Liver (tissue), 9 donors: ENCODE measurements around the gene ABCD3. TPM values are rescaled to one million over a fixed set of nuclear protein-coding genes. Genes with fewer than 3 reads are reported as not detected.

Experiments used
- DNase-seq: peaks from one replicate; pipeline ENCODE4 v3.0.0-alpha.2; 2017; ENCODE audit warnings: low spot score
- H3K27ac ChIP-seq, 2 donors: one replicate each; pipeline ENCODE4 v1.7.0; 2013; ENCODE audit warnings: inconsistent platforms in 2 of 2, low read length in 2 of 2, control low read depth in 1 of 2, low read depth in 1 of 2, mild to moderate bottlenecking in 1 of 2
- H3K27me3 ChIP-seq, 4 donors: one replicate each; pipeline versions ENCODE4 v1.6.1 to v1.7.0; 2013; ENCODE audit warnings: low read length in 3 of 4, inconsistent platforms in 1 of 4, mild to moderate bottlenecking in 1 of 4, moderate library complexity in 1 of 4; ENCODE audit not compliant: control insufficient read depth in 4 of 4, insufficient read depth in 4 of 4
- H3K36me3 ChIP-seq, 4 donors: one replicate each; pipeline versions ENCODE4 v1.6.1 to v1.7.0; 2013; ENCODE audit warnings: low read length in 3 of 4, mild to moderate bottlenecking in 3 of 4, low read depth in 1 of 4, moderate library complexity in 1 of 4; ENCODE audit not compliant: control insufficient read depth in 4 of 4, insufficient read depth in 3 of 4
- H3K4me1 ChIP-seq, 4 donors: one replicate each; pipeline versions ENCODE4 v1.6.1 to v1.7.0; 2013; ENCODE audit warnings: low read length in 3 of 4, mild to moderate bottlenecking in 3 of 4, moderate library complexity in 1 of 4; ENCODE audit not compliant: control insufficient read depth in 4 of 4, insufficient read depth in 4 of 4
- H3K4me3 ChIP-seq, 3 donors: one replicate each; pipeline versions ENCODE4 v1.6.1 to v1.7.0; 2013; ENCODE audit warnings: low read length in 3 of 3, control low read depth in 1 of 3, low read depth in 1 of 3, mild to moderate bottlenecking in 1 of 3
- H3K9ac ChIP-seq, 2 donors: one replicate each; pipeline ENCODE4 v1.7.0; 2013; ENCODE audit warnings: low read length in 2 of 2, mild to moderate bottlenecking in 2 of 2, moderate library complexity in 2 of 2, control low read depth in 1 of 2, low read depth in 1 of 2
- H3K9me3 ChIP-seq, 4 donors: one replicate each; pipeline versions ENCODE4 v1.6.1 to v1.7.0; 2013; ENCODE audit warnings: low read length in 3 of 4; ENCODE audit not compliant: control insufficient read depth in 4 of 4
- ATF3 ChIP-seq: IDR thresholded peaks from 2 replicates; pipeline ENCODE4 v1.6.1; 2016; ENCODE audit warnings: antibody characterized with exemption
- CTCF ChIP-seq: fragments of 150-350 bp; IDR thresholded peaks from 2 replicates; pipeline ENCODE4 v1.5.1; 2017; ENCODE audit warnings: improper control_type of control experiment, low read depth, low read length; ENCODE audit not compliant: missing input control
- EGR1 ChIP-seq, 2 donors: IDR thresholded peaks; 2 replicates each; pipeline ENCODE4 v1.6.1; 2016 to 2018; ENCODE audit warnings: antibody characterized with exemption in 2 of 2, low read depth in 2 of 2
- FOXA1 ChIP-seq: IDR thresholded peaks from 2 replicates; pipeline ENCODE4 v1.6.1; 2016; ENCODE audit warnings: antibody characterized with exemption
- FOXA2 ChIP-seq: IDR thresholded peaks from 2 replicates; pipeline ENCODE4 v1.6.1; 2016; ENCODE audit warnings: antibody characterized with exemption
- GABPA ChIP-seq, 2 donors: IDR thresholded peaks in 1 of 2; conservative IDR thresholded peaks in 1 of 2; 2 replicates each; pipeline ENCODE4 v1.6.1; 2016; ENCODE audit warnings: antibody characterized with exemption in 2 of 2, mild to moderate bottlenecking in 1 of 2, moderate library complexity in 1 of 2
- HNF4A ChIP-seq, 2 donors: conservative IDR thresholded peaks; 2 replicates each; pipeline ENCODE4 v1.6.1; 2016; ENCODE audit warnings: antibody characterized with exemption in 2 of 2, mild to moderate bottlenecking in 2 of 2
- JUND ChIP-seq, 2 donors: IDR thresholded peaks; 2 replicates each; pipeline ENCODE4 v1.6.1; 2016; ENCODE audit warnings: antibody characterized with exemption in 2 of 2
- MAX ChIP-seq: IDR thresholded peaks from 2 replicates; pipeline ENCODE4 v1.6.1; 2016; ENCODE audit warnings: antibody characterized with exemption
- NR2F2 ChIP-seq: IDR thresholded peaks from 2 replicates; pipeline ENCODE4 v1.6.1; 2016; ENCODE audit warnings: antibody characterized with exemption
- RAD21 ChIP-seq, 2 donors: IDR thresholded peaks; 2 replicates each; pipeline ENCODE4 v1.6.1; 2016; ENCODE audit warnings: antibody characterized with exemption in 2 of 2, mild to moderate bottlenecking in 2 of 2
- REST ChIP-seq: IDR thresholded peaks from 2 replicates; pipeline ENCODE4 v1.6.1; 2016; ENCODE audit warnings: antibody characterized with exemption, mild to moderate bottlenecking
- RXRA ChIP-seq, 2 donors: IDR thresholded peaks; 2 replicates each; pipeline ENCODE4 v1.6.1; 2017 to 2018; ENCODE audit warnings: antibody characterized with exemption in 2 of 2, mild to moderate bottlenecking in 1 of 2
- SP1 ChIP-seq: IDR thresholded peaks from 2 replicates; pipeline ENCODE4 v1.6.1; 2018; ENCODE audit warnings: antibody characterized with exemption, mild to moderate bottlenecking
- TAF1 ChIP-seq: conservative IDR thresholded peaks from 2 replicates; pipeline ENCODE4 v1.6.1; 2016; ENCODE audit warnings: antibody characterized with exemption, mild to moderate bottlenecking
- YY1 ChIP-seq: IDR thresholded peaks from 2 replicates; pipeline ENCODE4 v1.6.1; 2016; ENCODE audit warnings: antibody characterized with exemption, mild to moderate bottlenecking
- ZBTB33 ChIP-seq: IDR thresholded peaks from 2 replicates; pipeline ENCODE4 v1.6.1; 2016; ENCODE audit warnings: antibody characterized with exemption
- WGBS: extraction: QIAGEN DNeasy Blood & Tissue Kit; methylation state at CpG from one replicate; pipeline ENCODE4 v1.1.7; 2013; 5-methylcytosine and 5-hydroxymethylcytosine counted together
- polyA plus RNA-seq, 2 donors: library from polyadenylated mRNA; stranded (reverse) in 1 of 2; unstranded in 1 of 2; fragments of 200-250 nt in 1 of 2; fragments of >200 nt in 1 of 2; fragmentation: Nextera tagmentation in 1 of 2; extraction: Ambion mirVana in 1 of 2; gene quantifications; one replicate each; pipeline versions ENCODE4 v1.2.1 to v1.2.3, GENCODE V29; 2013 to 2015
- total RNA-seq, 2 donors: library from RNA; depleted of rRNA; stranded (reverse); fragments of >200 nt; gene quantifications; one replicate each; pipeline ENCODE4 v1.2.3, GENCODE V29; 2014
- donor health status: healthy.
- donor health status: healthy.
- donor health status: healthy.
- donor health status: healthy.
- donor health status: healthy.

Gene ABCD3
- total and polyA plus RNA-seq, 4 donors = 49.2 to 133 (median 62.5) TPM

GRCh38 chr1:94418664-94419655 lies 771 bp downstream of the ABCD3 start:
- Histone ChIP-seq H3K36me3 (no peaks in the 10 kb centered on the region), H3K4me3 (peak overlapping the region; percentile 72 to 90 (median 74)), H3K9me3 (no peaks in the 10 kb centered on the region), H3K9ac (peak overlapping the region; percentile 83 to 94), H3K27ac (peak overlapping the region; percentile 75 to 92), H3K4me1 (peaks cover 5 to 51% (median 40%) of the 10 kb centered on the region in 4 donors), H3K27me3 (no peaks in the 10 kb centered on the region)
- TF ChIP-seq HNF4A (conservative IDR thresholded peaks at IDR 0.05) (peak; percentile 51 to 58), RAD21 (IDR thresholded peaks at IDR 0.05) (peak in 1 of 2 donors; percentile 47), CTCF (no peak), EGR1 (IDR thresholded peaks at IDR 0.05; ENCODE audit: low read depth in 2 of 2) (no peak), TAF1 (peak; percentile 67), RXRA (IDR thresholded peaks at IDR 0.05) (peak; percentile 67 to 69), YY1 (peak; percentile 36), SP1 (peak; percentile 59), FOXA2 (no peak)
- 2% methylated on average over 52 of the region's 52 CpGs for WGBS
- DNase-seq = peak; percentile 46

- H3K36me3 ChIP-seq = no peaks in the 10 kb centered on the region
- DNase-seq = no peak
- H3K4me3 ChIP-seq = peak overlapping the region in 1 of 3 donors; percentile 1
- no peaks in the 10 kb centered on the region for H3K27me3 ChIP-seq
- H3K27ac ChIP-seq = no peak overlapping the region
- H3K4me1 ChIP-seq = peaks cover 3 to 75% (median 60%) of the 10 kb centered on the region in 4 donors
- H3K9me3 ChIP-seq = no peaks in the 10 kb centered on the region
- H3K9ac ChIP-seq = no peak overlapping the region
- 62% methylated on average over 8 of the region's 8 CpGs for WGBS
- TF ChIP-seq JUND (IDR thresholded peaks at IDR 0.05) (no peak), NR2F2 (no peak), GABPA (IDR thresholded peaks at IDR 0.05 in 1 of 2, conservative IDR thresholded peaks at IDR 0.05 in 1 of 2) (no peak), FOXA1 (no peak), MAX (no peak), FOXA2 (no peak), ATF3 (no peak), YY1 (no peak), RXRA (IDR thresholded peaks at IDR 0.05) (no peak), REST (no peak), ZBTB33 (no peak)
Measured at GRCh38 chr1:94422115-94422820, 4.1 kb downstream of the ABCD3 start.
